HL-60 (cell line): ENCODE data around the gene ATXN7L3.

Experiments used
- DNase-seq, 2 experiments: peaks; one replicate each; pipeline ENCODE4 v3.0.0-alpha.2; 2010 to 2020; ENCODE audit warnings: low read depth in 1 of 2, low spot score in 1 of 2
- H3K27ac ChIP-seq: fragments of 250-450 bp; sonication (Bioruptor Pico); replicated peaks from 2 replicates; pipeline ENCODE4 v1.5.1; 2020; ENCODE audit warnings: mild to moderate bottlenecking, moderate library complexity
- H3K27me3 ChIP-seq: fragments of 250-450 bp; sonication (Bioruptor Pico); 2 replicates; pipeline ENCODE4 v1.5.1; 2021; ENCODE audit warnings: mild to moderate bottlenecking, moderate library complexity; ENCODE audit not compliant: insufficient read depth, poor library complexity, severe bottlenecking
- H3K4me3 ChIP-seq: replicated peaks from 2 replicates; pipeline ENCODE4 v1.5.1; 2011; ENCODE audit warnings: mild to moderate bottlenecking, control low read depth, low read length; ENCODE audit not compliant: insufficient read depth
- CTCF ChIP-seq: IDR thresholded peaks from one replicate; pipeline ENCODE4 v1.5.1; 2011; ENCODE audit warnings: low read length, control low read depth, inconsistent platforms; ENCODE audit not compliant: insufficient read depth
- GABPA ChIP-seq: IDR thresholded peaks from 2 replicates; pipeline ENCODE4 v1.6.1; 2012; ENCODE audit warnings: low read depth
- POLR2AphosphoS5 ChIP-seq: IDR thresholded peaks from 2 replicates; pipeline ENCODE4 v1.6.1; 2012; ENCODE audit warnings: low read depth
- SPI1 ChIP-seq: IDR thresholded peaks from 2 replicates; pipeline ENCODE4 v1.6.1; 2012; ENCODE audit warnings: low read depth, mild to moderate bottlenecking, borderline replicate concordance
- TF ChIP-seq, protein P1 (sequence below): IDR thresholded peaks from 2 replicates; pipeline ENCODE4 v1.6.1; 2012; ENCODE audit warnings: low read depth; ENCODE audit not compliant: insufficient replicate concordance

Gene ATXN7L3

GRCh38 chr17:44167181-44167861, 32.4 kb downstream of the ATXN7L3 start:
- no peak overlapping the region for H3K27ac ChIP-seq
- TF ChIP-seq GABPA (no peak), SPI1 (no peak), POLR2AphosphoS5 (no peak), CTCF (no peak)
- TF ChIP-seq, protein P1, sequence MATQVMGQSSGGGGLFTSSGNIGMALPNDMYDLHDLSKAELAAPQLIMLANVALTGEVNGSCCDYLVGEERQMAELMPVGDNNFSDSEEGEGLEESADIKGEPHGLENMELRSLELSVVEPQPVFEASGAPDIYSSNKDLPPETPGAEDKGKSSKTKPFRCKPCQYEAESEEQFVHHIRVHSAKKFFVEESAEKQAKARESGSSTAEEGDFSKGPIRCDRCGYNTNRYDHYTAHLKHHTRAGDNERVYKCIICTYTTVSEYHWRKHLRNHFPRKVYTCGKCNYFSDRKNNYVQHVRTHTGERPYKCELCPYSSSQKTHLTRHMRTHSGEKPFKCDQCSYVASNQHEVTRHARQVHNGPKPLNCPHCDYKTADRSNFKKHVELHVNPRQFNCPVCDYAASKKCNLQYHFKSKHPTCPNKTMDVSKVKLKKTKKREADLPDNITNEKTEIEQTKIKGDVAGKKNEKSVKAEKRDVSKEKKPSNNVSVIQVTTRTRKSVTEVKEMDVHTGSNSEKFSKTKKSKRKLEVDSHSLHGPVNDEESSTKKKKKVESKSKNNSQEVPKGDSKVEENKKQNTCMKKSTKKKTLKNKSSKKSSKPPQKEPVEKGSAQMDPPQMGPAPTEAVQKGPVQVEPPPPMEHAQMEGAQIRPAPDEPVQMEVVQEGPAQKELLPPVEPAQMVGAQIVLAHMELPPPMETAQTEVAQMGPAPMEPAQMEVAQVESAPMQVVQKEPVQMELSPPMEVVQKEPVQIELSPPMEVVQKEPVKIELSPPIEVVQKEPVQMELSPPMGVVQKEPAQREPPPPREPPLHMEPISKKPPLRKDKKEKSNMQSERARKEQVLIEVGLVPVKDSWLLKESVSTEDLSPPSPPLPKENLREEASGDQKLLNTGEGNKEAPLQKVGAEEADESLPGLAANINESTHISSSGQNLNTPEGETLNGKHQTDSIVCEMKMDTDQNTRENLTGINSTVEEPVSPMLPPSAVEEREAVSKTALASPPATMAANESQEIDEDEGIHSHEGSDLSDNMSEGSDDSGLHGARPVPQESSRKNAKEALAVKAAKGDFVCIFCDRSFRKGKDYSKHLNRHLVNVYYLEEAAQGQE, result no peak
- DNase-seq, result no peak
- no peaks in the 10 kb centered on the region for H3K27me3 ChIP-seq
- H3K4me3 ChIP-seq, result no peak overlapping the region

DNA sequence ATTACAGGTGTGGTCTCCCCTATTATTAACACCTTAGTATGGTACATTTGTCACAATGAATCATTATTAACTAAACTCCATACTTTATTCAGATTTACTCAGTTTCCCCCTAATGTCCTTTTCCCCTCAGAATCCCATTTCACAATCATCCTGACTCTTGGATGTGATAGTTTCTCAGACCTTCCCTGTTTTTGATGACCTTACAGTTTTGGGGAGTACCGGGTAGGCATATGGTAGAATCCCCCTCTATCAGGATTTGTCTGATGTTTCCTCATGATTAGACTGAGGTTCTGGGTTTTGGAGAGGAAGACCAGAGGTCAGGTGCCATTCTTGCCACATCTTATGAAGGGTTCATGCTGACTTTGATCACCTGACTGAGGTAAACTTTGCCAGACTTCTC, 35.2 kb downstream of the ATXN7L3 start:
- DNase-seq, result no peak
- Histone ChIP-seq H3K4me3 (no peak overlapping the region), H3K27ac (no peak overlapping the region), H3K27me3 (no peaks in the 10 kb centered on the region)
- TF ChIP-seq, protein P1, result no peak
- TF ChIP-seq POLR2AphosphoS5, result no peak
- no peak for TF ChIP-seq SPI1

GRCh38 chr17:44159519-44160210, 40.0 kb downstream of the ATXN7L3 start:
- no peak for DNase-seq
- no peak overlapping the region for H3K4me3 ChIP-seq
- TF ChIP-seq SPI1, result no peak
- no peak overlapping the region for H3K27ac ChIP-seq
- no peaks in the 10 kb centered on the region for H3K27me3 ChIP-seq

- Histone ChIP-seq H3K4me3 (no peak overlapping the region), H3K27me3 (no peaks in the 10 kb centered on the region), H3K27ac (no peak overlapping the region)
- no peak for DNase-seq
- TF ChIP-seq SPI1 (no peak), POLR2AphosphoS5 (no peak), GABPA (no peak), CTCF (no peak)
- TF ChIP-seq, protein P1, result no peak
These were observed 44.2 kb downstream of the ATXN7L3 start for GRCh38 chr17:44155488-44155887.
